AG09319 (cell line): ENCODE measurements around the gene MRPL23.

ENCODE experiments used
- DNase-seq: peaks from one replicate; pipeline ENCODE4 v3.0.0-alpha.2; 2010; ENCODE audit warnings: low read depth; ENCODE audit errors: extremely low read depth
- TF ChIP-seq, protein P1 (sequence below): IDR thresholded peaks from 2 replicates; pipeline ENCODE4 v1.5.1; 2011; ENCODE audit warnings: low read depth, mild to moderate bottlenecking, inconsistent platforms, low read length, moderate library complexity

Gene MRPL23

DNA sequence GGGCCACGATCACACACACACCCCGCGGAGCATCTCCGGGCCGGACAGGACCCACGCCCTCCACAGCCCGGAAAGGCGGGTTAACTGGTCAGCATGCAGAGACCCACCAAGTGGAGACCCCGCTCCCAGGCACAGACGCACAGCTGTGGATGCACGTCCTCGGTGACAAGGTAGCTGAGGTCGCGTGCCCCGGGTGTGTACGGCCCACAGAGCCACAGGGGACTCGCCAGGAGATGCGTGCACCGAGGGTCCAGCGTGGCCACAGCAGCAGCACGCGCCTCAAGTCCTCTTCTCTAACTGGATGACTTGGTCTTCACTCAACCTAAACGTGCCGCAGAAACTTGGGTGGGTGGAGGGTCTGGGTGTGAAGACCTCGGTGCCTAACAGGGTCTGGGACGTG, 45.0 kb downstream of the MRPL23 start:
- no peak for DNase-seq
- TF ChIP-seq, protein P1, sequence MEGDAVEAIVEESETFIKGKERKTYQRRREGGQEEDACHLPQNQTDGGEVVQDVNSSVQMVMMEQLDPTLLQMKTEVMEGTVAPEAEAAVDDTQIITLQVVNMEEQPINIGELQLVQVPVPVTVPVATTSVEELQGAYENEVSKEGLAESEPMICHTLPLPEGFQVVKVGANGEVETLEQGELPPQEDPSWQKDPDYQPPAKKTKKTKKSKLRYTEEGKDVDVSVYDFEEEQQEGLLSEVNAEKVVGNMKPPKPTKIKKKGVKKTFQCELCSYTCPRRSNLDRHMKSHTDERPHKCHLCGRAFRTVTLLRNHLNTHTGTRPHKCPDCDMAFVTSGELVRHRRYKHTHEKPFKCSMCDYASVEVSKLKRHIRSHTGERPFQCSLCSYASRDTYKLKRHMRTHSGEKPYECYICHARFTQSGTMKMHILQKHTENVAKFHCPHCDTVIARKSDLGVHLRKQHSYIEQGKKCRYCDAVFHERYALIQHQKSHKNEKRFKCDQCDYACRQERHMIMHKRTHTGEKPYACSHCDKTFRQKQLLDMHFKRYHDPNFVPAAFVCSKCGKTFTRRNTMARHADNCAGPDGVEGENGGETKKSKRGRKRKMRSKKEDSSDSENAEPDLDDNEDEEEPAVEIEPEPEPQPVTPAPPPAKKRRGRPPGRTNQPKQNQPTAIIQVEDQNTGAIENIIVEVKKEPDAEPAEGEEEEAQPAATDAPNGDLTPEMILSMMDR, result no peak

DNA sequence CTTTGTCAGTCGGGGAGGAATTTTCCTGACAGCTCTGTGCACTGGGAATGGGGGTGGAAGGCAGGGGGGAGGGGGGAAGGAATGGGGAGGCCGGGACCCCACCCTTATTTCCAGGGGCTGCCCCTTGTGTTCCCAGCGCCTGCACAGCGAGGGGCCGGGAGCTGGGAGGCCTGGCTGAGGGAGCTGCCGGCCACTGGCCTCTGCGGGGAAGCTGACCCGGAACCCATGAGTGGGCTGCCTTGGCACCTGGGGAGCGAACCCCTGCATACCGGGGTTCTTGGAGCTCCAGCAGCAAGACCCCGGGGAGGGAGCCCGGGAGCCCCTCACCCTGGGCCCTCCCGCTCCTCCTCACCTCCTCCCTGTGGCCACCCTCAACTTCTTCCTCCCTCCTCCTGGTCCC, 47.0 kb downstream of the MRPL23 start:
- TF ChIP-seq, protein P1, result no peak
- no peak for DNase-seq

- DNase-seq, result no peak
- TF ChIP-seq, protein P1, result no peak
These were observed 50.6 kb downstream of the MRPL23 start, which contains the start of gene H19 for GRCh38 chr11:1997755-1998154. H19 (minus strand) TSS chr11:1997842.

DNA sequence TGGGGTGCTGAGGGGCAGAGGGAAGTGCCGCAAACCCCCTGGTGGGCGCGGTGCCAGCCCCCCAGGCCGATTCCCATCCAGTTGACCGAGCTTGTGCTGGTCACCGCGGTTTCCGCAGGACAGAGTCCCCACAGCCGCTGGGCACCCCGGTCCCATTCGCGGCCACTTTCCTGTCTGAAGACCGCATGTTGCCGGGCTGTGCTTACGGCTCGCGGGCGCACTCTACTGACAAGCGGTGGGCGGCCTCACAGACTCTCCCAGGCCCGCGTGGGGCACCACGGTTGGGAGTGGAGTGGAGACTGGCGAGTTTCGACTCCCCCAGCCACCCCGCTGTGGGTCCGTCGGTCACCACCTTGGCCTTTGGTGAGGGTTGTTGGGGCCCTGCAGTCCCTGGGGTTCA, 51.2 kb downstream of the MRPL23 start:
- no peak for DNase-seq
- TF ChIP-seq, protein P1, result no peak

DNA sequence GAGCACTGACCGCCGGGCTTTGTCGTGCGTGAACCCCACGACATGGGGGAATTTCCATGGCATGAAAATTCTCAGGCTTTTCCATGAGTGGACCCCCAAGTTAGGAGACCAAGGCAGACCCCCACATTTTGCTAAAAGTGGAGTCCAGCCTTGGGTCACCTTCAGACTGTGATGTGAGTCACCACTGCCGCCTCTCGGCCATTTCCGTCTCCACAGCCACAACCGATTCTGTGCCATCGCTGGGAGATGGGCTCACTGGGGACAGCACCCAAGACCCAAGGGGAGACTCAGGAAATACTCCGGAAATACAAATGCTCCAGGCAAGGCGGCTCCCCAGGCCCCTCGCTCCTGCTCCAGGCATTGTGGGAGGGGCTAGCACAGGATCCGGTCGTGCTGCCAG, 51.7 kb downstream of the MRPL23 start:
- TF ChIP-seq, protein P1, result no peak
- DNase-seq, result no peak

GRCh38 chr11:2002042-2002776, 55.1 kb downstream of the MRPL23 start:
- TF ChIP-seq, protein P1, result no peak
- DNase-seq, result no peak

- no peak for DNase-seq
- TF ChIP-seq, protein P1, result no peak
These were observed 55.7 kb downstream of the MRPL23 start for GRCh38 chr11:2002807-2003206.
